Activated CD8-positive, alpha-beta memory T cell treated with anti-CD3 and anti-CD28 coated beads, Interleukin-2, amount 50 U/mL, for 4 hours (primary cell): ENCODE measurements around the gene SNX25.
"Not testable (repeated sequence)": the region's sequence is repeated elsewhere in the genome, so short reads cannot be mapped to it uniquely, and the experiment has no call there.

ENCODE experiments used
- DNase-seq: peaks from one replicate; pipeline ENCODE4 v3.0.0-alpha.2; 2020

Gene SNX25

DNA sequence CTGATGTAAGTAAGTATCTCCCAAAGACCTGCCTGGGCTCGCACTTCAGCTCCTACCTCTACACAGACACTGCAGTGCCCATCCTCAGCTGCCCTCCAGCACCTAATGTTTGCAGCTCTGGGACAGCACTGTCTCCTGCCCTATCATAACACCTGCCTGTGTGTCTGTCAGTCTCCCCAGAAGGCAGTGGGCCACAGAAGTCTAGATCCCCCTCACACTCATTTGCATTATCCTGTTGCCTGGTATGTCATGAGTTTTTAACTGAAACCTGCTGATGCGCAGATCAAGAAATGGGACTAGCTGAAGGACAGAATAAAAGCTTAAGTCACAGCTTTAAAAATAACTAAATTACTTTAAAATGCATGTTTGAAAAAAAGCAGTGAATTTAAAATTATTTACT is 143.3 kb downstream of the SNX25 start:
- no peak for DNase-seq

DNA sequence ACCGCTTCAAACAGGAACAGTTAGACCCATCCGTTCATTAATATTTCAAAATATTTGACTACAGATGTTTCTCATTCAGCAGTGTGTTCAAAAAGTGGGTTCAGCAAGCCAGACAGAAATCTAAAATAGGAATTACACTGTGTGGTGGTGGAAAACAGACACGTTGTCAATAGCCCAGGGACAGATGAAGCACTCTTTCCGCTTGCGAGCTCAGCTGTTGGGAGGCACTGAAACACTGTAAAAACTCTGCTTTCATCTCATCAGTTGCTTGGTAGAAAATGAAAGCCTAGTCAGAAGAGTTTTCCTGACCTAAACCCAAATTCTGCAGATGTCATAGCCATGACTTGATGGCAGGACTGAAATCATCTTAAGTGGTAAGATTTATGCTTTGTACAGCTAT is 147.8 kb downstream of the SNX25 start:
- DNase-seq: no peak

DNA sequence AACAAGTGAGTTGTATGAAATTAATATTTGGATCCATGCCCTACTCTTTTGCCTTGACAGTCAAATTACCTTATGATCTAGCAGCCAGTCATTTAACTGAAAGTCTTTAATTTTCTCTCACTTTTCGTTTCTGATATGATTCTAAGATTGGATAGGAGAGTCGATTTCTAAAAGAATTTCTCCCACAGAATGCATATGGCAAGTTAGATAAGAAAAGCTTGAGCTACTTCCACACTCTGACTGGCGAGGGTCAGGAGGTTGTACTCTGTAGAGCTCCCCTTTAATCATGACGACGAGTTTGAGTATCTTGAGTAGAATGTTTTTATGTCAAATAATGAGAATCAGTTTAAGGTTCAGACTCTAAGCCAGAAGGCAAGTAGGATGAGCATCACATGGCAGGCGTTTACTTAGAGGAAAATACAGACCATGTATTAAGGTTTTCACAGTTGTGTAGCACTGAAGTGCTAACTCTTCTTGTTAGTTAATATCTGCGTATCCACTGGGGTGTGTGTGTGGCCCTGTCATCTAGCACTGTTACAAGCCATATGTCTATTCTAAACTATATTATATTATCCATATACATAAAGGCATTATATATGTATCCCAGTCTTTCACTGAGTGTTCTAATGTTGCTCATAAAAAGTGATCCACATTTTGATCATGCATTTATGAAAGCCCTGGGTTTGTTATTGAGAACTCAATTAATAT is 148.5 kb downstream of the SNX25 start:
- DNase-seq: no peak

DNA sequence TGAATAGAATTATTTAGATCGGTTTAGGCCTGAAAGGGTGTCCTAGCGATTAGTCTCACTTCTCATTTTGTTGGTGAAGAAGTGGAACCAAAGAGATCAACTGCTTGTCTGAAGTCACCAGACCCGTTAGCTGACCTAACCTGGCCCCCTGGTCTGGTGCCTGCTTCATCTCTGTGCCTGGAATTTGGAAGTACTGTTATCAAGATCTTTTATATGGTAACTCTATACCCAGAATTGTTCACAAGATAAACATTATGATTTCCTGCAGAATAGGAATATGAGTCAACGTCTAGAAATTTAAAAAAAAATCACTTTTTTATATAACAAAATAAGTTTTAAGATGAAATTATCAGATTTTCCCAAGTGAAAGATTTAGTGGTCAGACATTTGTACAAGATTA is 149.1 kb downstream of the SNX25 start:
- no peak for DNase-seq

DNA sequence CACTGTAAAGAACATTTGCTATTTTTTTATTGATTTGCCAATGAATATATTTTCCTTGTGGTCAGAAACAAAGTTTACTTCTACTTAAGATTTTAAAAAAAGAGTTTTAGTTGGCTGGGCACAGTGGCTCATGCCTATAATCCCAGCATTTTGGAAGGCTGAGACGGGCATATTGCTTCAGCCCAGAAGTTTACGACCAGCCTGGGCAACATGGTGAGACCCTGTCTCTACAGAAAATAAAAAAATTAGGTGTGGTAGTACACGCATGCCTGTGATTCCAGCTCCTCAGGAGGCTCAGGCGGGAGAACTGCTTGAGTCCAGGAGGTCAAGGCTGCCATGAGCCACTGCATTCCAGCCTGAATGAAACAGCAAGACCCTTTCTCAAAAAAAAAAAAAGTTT is 149.6 kb downstream of the SNX25 start:
- DNase-seq: no peak

DNA sequence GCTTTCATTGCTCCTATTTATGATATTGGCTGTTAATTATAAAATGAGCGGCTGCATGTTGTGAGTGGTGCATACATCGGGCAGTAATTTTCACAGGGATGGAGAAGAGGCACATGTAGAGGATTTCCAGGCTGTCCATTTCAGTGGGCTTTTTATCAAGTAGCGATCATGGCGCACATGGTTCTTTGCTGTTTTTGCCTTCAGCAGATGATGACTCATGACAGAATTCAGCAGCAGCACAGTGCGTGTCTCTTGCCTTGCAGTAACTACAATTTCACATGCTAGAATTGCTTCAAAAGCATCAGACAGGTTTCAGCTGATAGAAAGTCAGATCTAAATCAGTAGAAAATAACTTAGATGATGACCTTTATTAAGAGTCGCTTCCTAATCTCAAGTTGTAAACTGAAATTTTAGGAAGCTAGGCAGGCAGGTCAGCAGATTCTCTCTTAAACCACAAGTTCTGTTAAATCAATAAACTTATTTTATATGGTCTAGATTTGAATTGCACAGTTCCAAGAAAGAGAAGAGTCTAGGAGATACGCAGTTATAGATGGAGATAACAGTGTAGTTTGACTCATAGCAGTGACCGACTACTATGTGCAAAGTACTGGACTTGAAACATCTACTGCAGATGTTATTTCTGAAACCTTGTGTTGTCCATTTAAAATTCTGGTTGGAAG is 150.5 kb downstream of the SNX25 start:
- no peak for DNase-seq

DNA sequence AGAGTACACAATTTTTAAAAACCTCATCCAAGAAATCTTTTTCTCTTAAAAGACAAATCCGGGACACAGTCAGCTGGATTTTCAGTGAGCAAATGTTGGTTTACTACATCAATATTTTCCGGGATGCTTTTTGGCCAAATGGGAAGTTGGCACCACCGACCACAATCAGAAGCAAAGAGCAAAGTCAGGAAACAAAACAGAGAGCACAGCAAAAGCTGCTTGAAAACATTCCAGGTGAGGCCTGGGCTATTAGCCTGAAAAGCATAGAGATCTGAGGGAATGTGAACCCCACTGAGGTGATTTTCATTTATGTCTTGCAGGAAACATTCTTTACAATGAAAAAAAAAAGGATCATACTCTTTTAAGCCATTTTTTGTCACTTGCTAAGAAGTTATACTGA is 152.5 kb downstream of the SNX25 start:
- no peak for DNase-seq

DNA sequence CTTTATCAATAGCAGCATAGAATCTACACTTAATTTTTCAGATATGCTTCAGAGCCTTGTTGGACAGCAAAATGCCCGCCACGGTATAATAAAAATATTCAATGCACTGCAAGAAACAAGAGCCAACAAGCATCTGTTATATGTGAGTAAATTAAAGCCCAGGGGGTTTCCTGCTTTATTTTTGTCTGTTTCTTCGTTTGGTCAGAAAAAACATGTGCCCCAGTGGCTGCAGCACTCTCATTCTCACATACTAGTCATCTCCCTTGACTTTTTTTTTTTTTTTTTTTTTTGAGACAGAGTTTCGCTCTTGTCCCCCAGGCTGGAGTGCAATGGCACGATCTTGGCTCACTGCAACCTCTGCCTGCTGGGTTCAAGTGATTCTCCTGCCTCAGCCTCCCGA is 153.2 kb downstream of the SNX25 start:
- not testable (repeated sequence) for DNase-seq

DNA sequence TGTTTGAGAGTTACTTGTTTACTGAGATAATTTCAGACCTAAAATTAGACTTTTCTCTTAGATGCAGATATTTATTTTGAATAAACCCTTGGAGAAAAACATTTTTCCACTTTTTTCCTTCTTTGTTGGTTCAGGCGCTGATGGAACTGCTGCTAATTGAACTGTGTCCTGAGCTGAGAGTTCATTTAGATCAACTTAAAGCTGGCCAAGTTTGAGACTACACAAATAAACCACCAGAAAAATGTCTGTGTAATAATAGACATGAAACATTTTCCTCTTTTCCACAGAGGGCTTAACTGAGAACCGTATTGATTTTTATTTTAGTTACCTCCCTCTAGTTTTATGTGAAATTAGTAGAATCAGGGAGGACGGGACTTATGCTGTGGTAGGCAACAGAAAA is 153.9 kb downstream of the SNX25 start:
- DNase-seq: no peak

DNA sequence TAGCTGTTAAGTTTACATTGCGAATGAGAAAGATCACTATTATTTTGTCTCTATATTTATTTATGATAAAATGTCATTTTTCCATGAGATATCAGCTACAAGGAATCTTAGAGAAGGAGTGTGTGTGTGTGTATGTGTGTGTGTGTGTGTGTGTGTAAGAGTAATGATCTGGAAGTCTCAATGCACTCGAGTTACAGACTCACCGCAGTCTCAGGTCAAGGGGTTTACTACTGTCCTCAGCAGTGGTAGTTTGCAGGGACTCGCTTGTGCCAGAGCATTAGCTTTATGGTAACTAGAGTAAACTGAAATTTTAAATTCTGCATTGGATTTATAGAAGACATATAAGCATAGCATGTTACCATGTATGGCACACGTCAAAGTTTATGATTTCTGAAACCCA is 155.5 kb downstream of the SNX25 start:
- DNase-seq: no peak

DNA sequence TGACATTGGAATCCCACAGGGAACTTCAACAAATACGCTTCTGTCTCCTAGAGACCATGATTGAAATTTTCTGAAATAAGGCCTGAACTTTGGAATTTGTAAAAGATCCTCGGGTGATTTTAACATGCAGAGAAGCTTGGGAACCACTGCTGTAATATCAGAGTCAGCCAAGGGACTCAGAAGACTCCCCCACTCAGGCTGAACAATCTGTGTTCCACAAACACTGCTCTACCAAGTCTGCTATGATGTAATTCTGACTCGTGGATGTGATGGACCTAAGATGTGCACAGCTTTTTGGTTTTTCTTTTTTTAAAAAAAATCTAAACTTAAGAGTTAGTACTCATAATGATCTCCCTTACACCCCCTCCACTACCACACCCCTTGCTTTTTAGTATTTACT is 160.3 kb downstream of the SNX25 start:
- DNase-seq: no peak

DNA sequence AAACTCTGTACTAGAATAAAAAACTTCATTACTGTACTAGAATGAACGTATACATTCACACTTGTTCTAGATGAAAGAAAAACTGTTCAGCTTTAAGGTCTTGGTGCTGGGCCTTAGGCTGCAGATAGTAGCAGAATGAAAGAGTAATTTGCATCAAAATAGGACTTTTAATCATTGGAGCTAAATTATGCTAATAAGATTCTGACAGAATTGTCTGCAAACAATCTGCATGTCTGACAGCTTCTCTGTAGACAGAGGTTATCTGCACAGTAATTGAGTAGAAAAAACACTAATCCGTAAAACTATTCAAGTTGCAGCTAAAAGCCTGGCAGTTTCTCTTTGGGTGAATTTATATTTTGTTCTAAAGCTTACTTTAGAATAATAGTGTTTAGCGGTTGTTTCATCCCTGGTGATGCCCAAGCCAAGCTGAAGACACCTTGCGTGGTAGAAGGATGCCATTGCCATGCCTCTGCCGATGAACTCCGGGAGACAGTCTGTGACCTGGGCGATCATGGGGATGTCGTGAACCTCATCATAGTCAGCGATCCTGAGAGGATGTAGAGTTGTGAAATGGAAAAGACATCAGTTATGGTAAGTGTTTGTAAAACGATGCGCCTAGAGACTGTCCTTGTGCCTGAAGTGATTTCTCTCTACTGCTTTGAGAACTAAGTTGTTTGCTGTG is 161.0 kb downstream of the SNX25 start:
- no peak for DNase-seq

DNA sequence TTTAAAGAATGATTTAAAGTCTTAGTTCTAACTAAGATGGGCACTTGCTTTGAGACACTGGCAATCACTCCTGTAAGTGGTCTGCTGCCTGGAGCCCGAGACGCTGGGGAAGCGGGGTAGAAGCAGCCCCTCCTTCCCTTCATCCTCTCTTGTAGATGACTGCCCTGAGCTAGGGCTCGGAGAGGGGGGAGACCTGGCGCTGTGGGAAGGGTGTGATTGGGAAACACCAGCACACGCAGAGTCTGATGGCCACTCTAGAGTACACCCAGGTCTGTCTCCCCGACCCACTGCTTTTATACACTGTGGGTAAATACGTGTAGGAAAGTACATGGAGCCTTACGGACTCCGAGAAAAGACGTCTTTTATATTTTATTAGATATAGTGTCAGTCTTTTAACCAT is 162.3 kb downstream of the SNX25 start:
- no peak for DNase-seq

DNA sequence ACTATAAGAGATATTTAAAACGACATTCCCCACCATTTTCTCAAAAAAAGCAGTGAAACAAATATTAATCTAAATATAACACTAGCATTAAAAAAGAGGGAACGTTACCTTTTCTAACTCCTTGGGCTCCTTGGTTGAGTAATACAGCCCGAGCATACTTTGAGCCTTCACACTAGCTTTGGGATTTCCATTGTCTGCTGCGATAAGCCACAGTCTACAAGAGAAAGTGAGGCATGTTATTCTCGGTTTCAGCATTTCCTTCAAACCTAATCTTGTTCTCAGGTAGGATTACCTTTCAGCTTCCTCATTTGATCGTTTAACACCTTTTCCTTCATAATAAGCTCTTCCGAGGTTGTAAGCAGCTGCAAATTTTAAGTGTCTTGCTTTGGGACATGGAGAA is 164.6 kb downstream of the SNX25 start:
- no peak for DNase-seq

DNA sequence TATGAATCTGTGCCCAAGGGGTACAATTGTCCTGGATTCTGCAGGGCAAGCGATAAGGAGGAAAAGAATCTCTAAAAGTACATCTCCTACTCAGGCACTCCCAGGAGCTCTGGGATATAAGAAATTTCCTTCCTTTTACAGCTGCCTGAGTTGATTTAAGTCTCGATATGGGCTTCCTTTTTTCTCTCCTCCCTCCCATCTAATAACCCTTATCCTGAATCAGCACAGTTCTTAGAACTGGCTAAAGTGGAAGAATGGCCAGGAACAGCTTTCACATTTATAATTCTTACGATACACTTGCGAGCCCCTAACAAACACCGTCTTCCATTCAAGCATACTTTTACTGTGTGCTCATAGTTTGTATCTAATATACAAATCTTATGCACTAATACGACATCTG is 165.2 kb downstream of the SNX25 start:
- DNase-seq: no peak

DNA sequence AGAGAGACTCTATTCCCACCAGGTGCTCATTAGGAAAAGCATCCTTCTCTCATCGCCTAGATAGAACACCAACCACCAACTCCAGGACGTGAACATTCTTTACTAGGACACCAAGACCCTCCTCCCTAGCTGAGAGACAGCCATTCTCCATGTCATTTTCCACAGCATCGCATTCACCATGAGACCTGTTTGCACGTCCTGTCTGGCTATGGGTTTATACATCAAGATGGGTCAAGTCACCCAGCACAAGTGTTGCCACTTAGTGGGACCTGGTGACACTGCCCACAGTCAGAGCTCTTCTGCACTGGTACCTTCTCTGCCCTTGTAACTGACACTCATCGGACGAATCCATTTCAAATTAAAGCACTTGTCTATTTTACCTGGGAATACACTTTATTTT is 168.9 kb downstream of the SNX25 start:
- DNase-seq: no peak

DNA sequence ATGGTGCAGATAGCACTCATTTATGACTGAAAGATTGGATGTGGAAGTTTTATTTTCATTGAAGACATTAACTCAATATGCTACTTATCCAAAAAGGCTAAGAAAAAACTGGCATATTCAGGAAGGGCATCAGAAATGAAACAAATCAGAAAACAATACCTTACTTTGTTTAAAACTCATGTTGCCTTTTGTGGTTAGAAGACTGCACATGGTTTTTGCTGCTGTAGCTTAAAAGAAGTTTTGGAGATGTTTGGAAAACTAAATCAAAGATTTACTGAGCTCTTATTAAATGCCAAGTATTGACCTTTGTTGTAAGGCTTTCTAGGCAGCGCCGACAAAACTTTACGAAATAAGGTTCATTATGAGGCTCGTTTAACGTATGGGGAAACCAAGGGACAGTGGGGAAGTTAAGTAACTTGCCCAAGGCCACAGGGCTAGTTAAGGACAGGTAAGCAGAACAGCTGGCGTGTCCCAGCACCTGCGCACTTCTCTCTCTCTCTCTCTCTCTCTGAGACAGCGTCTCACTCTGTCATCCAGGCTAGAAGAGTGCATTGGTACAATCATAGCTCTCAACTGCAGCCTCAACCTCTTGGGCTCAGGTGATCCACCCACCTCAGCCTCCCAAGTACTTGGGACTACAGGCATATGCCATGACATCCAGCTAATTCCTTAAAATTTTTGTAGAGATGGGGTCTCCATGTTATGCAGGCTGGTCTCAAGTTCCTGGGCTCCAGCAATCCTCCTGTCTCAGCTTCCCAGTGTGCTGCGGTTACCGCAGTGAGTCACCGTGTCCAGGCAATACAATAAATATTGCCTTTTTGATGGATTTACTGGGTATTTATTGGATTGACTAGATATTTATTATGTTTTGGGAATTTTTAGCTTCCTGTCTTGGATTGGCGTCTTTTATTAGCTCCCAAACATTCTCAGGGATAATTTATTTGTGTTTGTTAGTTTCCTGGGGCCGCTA is 170.2 kb downstream of the SNX25 start:
- DNase-seq: no peak

DNA sequence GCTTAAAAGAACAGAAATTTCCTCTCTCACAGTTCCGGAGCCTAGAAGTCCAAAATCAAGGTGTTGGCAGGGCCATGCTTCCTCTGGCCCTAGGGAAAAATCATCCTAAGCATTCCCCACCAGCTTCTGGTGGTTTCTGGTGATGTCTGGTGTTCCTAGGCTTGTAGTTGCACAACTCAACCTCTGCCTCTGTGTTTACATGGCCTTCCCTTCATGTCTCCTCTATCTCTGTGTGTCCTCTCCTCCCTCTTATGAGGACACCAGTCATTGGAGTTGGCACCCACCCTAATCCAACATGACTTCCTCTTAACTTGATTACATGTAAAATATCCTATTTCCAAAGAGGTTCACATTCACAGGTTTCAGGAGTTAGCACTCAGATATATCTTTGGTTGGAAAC is 170.9 kb downstream of the SNX25 start:
- no peak for DNase-seq

DNA sequence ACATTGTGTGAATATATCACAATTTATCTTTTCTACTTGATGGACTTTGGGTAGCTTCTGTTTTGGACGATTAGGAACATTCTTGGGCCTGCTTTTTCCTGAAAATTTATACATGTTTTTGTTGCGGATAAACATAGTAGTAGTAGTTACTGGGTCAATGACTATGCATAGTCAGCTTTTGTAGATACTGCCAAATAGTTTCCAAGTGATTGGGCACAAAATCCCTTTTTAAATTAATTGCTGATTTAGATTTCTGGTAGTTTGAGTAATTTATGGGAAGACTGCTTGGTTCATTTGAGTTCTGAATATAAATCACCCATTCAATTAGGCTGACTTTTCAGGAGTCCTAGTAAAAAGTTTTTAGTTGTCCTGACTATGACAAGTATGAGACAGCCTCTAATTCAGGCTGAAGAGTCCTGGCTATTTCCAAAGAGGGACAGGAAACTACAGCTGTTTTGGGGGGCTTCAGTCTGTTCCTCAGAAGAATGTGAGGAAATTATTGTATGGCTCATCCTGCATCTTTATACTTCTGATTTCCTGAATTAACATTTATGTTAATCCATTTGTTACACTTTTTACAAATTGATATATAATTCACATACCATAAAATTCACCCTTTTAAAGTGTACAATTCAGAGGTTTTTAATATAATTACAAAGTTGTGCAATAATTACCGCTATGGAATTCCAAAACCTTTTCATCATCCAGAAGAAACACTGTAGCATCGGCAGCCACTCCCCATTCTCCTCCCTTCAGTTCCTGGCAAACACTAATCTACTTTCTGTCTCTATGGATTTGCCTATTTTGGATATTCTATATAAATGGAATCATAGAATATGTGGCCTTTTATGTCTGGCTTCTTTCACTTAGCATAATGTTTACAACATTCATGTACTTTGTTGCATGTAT is 172.1 kb downstream of the SNX25 start:
- no peak for DNase-seq

DNA sequence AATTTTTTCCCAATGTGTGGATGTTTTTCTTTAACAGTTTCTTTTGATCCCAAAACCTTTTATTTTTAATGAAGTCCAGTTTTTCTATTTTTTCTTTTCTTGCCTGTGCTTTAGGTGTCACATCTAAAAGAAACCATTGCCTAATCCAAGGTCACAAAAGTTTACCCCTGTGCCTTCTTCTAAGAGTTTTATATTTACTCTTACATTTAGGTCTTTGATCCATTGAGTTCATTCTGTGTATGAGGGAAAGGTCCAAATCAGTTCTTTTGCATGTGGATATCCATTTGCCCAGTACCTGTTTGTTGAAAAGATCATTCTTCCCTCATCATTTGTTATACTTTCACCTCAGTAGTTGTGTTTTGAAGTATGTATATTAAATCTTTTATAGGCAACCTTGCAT is 173.4 kb downstream of the SNX25 start:
- no peak for DNase-seq

DNA sequence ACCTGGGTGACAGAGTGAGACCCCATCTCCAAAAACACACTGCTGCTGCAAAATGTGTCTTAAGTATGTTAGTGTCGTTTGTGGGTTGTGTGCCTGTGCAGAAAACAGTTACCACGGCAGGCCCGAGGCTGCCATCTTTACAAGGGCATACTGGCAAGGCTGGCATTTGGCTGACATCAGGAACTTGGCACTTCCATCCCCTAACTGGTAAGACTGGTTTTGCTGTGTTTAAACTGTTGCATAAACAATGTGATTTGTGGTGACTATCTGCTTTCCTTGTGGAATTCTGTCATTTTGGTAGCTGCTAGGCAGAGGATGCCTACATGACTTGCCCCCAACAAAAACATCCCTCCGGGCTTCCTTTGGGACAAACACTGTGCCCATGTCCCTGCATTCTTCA is 174.1 kb downstream of the SNX25 start:
- no peak for DNase-seq

DNA sequence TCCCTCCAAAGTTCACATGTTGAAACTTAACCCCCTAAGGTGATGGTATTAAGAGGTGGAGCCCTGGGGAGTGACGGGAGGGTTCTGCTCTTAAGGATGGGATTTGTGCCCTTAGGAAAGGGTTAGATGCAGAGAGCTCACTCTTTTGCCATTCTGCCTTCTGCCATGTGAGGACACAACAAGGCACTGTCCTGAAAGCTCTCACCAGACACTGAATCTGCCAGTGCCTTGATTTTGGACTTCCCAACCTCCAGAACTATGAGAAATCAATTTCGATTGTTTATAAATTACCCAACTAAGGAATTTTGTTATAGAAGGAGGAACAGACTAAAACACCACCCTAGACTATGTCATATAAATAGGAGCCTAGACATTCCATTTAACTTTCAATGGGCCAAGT is 174.7 kb downstream of the SNX25 start:
- DNase-seq: no peak
